ENCODE measurements around the gene VDAC1. TPM values are rescaled to one million over a fixed set of nuclear protein-coding genes. Genes with fewer than 3 reads are reported as not detected.
A peak's percentile ranks its signal among the peaks of the same experiment; 100 is the strongest.
"Not testable (repeated sequence)": the region's sequence is repeated elsewhere in the genome, so short reads cannot be mapped to it uniquely, and the experiment has no call there.

Gene VDAC1
- total RNA-seq, 1 donor from 2014 or later = 281 TPM

DNA sequence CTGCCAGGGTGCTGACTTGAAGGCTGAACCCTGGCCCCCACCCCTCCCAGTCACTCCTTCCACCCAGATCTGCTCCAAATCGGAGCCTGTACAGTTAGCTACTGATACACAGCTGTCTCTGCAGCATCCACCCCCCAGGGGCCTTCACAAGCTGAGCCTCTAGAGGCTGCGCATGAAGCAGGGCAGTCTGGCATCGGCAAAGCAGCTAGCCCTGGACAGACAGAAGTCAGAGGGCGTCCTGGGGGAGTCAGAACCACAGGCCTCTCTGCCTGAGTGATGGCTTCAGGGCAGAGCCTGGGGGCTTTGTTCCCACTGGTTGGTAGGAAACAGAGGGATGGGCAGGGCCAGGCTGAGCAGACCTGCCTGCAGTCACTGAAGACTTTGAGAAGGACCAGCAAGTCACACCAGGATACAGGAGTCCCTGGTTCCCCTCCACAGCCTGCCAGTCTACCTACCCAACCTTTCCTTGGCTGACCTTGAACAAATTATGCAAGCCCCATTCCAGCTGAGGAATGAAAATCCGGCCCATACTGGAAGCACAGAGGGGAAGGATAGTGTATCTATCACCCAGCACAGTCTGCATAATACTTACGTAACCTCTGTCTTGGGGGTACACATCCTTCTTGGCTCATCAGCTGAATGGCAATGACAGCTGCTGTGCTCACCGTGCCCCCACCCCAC lies 8.8 kb downstream of the VDAC1 start:
- DNase-seq (ENCODE audit: low read depth in 2 of 2) = no peak

DNA sequence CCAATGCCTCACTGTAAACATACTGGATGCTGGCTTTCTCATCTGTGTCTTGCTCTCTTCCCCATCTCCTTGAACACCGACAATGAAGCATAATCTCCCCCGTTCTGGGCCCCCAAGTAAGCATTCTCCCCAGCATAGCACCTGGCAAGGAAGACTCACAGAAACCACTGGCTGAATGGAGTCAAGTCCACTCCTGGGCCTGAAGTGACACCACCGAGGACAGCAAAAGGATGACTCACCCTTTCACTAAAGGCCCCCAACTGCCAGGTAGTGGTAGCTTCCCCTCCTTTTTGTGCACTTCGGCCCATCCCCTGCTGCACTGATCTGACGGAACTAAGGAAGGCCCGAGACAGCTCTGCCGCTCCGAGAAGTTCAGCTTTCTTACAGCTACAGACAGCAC lies 9.4 kb downstream of the VDAC1 start:
- no peak for DNase-seq (ENCODE audit: low read depth in 2 of 2)

GRCh38 chr5:133994990-133995333 lies 9.8 kb downstream of the VDAC1 start:
- DNase-seq (ENCODE audit: low read depth in 2 of 2) = no peak

DNA sequence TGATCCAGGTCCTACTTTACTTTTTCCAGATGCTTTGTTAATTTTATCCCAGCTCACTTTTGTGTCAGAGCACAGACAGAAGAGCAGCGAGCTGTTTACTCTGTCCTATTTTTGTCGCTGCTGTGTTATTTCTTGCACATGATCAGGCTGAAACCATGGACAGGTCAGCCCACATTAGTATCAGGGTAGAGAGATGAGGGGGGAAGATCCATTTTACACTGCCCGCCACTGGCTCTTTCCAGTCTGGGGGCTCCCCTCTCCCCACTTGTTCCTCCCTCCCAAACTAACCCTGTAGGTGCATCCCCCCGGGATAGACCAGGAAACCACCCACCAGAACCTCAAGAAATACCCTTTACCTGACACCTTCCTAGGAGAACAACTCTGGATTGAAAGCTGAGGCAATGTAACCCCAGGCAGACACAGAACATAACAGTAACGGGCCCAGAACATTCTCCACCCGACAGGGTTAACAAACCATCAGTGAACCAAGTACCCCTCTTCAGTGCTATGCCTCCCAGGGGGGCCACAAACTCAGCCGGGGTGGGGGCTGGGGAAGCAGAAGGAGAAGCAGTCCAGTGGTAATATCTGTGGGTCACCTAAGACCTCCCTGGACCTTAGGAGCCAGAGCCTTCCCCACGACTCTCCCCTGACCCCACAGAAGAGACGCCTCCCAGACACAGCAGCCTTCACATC lies 10.3 kb downstream of the VDAC1 start:
- DNase-seq (ENCODE audit: low read depth in 2 of 2) = no peak

DNA sequence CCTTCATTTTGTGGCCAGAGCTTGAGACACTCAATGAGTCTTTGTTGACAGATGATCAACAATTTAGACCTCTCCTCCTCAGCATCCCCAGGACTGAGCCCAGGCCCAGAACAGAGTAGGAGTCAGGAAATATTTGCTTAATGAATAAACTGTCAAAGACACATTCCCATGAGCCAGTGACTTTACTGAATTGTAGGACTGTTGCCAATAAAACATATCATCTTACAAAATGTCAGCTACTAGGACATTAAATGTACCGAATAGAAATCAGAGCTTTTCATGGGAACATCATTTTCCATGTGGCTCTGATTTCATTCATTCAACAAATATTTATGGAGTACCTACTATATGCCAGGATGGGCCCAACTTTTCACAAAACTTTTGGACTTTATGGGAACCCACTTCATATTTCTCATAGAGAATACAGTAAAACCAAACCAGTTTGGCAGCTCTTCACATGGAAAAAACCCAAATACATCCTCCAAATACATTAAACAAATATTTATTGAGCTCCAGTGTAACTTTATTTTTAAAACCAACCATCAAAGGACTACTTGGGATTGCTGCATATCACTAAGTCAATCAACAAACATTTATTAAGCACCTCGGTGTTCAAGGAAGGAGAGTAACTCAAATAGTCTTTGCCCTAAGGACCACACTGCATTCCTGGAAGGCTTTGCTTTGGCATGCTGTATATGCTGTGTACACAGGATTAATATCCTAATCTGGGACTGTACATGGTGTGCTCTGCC lies 11.4 kb downstream of the VDAC1 start:
- peak in 1 of 2 donors; percentile 72 for DNase-seq (ENCODE audit: low read depth in 2 of 2)

DNA sequence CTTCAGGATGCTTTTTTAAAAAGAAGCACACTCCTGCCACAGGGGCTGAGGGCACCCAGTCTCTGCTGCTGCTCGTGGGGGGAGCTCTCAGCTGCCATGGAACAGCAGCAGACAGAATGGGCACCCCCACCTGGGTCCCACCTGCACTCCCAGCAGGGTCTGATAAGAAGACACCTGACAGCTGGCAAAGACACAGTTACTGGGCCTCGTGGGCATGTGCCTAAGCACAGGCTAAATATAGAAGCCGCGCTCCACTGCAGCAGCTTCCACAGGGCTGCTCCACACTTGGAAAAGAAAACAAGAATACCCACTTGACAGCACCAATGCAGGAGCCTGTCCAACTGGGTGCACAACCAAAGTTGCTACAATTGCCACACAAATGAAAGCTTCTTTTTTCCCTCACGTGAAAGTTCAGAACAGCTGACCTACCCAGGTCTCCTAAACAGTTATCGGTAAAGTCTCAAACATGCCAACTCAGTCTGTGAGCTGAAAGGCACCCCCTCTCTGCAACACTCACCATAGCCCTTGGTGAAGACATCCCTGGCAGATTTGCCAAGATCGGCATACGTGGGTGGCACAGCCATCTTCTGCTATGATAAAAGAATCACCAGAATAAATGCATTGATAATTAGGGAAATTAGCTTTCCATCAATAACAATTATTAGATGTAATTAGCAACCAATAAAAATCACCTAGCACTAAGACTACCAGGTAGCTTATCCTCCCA lies 12.2 kb downstream of the VDAC1 start:
- no peak for DNase-seq (ENCODE audit: low read depth in 2 of 2)

GRCh38 chr5:133991171-133991910 lies 13.4 kb downstream of the VDAC1 start:
- peak in 1 of 2 donors; percentile 68 for DNase-seq (ENCODE audit: low read depth in 2 of 2)

DNA sequence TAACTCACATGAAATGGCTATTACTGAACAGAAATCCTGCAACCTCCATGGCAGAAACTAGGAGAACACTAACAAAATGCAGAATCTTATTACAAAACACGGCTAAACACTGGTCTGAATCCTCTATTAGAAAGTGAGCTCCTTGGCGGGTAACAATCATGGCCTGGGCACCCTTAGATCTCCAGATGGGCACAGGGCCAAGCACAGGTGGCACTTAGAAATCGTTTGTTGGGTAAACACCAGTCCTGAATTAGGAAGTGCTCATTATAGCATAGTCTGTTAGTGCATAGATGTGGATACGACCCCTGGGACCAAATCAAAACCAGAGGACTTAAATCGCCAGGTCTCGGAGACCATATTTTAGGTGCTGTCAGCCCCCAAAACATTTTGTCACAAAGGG lies 14.4 kb downstream of the VDAC1 start:
- no peak for DNase-seq (ENCODE audit: low read depth in 2 of 2)

- DNase-seq (ENCODE audit: low read depth in 2 of 2) = no peak
Observed at GRCh38 chr5:133985540-133986180, 19.1 kb downstream of the VDAC1 start.

- DNase-seq (ENCODE audit: low read depth in 2 of 2) = no peak
Observed at GRCh38 chr5:133983674-133984073, 21.1 kb downstream of the VDAC1 start.

- DNase-seq (ENCODE audit: low read depth in 2 of 2) = no peak
Observed at GRCh38 chr5:133981714-133982113, 23.1 kb downstream of the VDAC1 start.

DNA sequence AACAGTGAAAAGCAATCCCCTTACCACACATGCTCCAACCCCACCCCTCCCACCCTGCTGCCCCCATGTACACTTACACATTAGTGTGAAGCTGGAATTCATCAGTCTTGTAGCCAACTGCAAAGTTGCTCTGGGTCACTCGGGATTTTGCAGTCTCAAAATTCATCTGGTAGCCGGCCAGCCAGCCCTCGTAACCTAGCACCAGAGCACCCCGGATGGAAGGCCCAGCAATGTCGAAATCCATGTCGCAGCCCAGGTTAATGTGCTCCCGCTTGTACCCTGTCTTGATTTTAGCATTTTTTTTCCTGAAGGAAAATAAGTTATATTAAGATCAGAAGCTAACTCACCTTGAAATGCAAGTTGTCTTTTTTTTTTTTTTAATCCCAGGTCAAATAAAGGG lies 24.1 kb downstream of the VDAC1 start:
- no peak for DNase-seq (ENCODE audit: low read depth in 2 of 2)

- no peak for DNase-seq (ENCODE audit: low read depth in 2 of 2)
Observed at GRCh38 chr5:133978943-133979342, 25.8 kb downstream of the VDAC1 start.

GRCh38 chr5:133977858-133978257 lies 26.9 kb downstream of the VDAC1 start:
- DNase-seq (ENCODE audit: low read depth in 2 of 2) = no peak

DNA sequence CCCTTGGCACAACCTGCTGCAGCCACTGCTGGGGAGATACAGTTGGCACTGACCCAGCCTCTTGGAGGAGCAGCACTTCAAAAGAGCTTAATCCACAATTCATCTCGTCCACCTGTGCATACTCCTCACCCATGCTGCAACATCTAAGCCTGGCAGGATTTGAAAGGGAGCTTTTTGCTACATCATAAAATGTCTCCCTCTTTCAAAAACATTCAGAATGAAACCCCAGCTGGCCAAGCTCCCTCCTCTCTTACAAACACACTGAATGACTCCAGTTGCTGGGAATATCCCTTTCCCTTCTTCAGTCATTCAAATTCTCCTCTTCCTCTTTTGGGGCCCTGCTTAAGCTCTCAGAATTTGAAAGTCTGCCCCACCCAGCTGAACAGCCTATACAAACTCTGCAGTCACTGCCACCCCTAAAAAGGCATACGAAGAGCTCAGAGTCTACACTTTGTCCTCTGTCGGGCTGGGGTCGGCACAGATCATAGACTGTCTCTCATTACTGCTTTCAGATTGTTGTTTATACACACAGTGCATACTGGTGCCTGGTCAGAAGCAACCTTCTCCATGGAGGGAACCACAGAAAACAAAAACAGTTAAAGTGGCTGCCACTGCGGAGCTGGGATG lies 27.5 kb downstream of the VDAC1 start:
- DNase-seq (ENCODE audit: low read depth in 2 of 2) = no peak

GRCh38 chr5:133975546-133975945 lies 29.2 kb downstream of the VDAC1 start:
- not testable (repeated sequence) for DNase-seq (ENCODE audit: low read depth in 2 of 2)

DNA sequence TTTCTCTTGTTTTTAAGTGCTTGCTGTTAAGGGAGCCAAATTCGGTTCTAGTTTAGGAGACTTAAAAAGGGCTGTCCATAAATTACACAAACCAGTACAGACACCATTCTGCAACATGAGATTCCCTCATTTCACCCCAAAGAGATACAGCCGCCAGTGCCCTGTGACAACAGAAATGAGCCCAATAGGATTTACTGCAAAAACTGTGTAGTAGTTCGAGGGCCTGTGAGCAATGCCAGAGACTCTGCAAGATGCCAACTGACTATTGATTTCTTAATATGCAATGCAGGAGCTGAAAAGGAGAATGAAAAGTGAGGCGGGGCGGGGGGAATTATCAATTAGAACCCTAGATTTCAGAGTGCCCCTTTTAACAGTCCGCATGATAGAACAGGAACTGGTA lies 30.6 kb downstream of the VDAC1 start:
- DNase-seq (ENCODE audit: low read depth in 2 of 2) = no peak

- DNase-seq (ENCODE audit: low read depth in 2 of 2) = no peak
Observed at GRCh38 chr5:133970325-133970909, 34.4 kb downstream of the VDAC1 start.

- no peak for DNase-seq (ENCODE audit: low read depth in 2 of 2)
Observed at GRCh38 chr5:133969654-133970324, 35.0 kb downstream of the VDAC1 start.
